OCI-LY7 (cell line): ENCODE results near the gene MAP3K2. TPM values are rescaled to one million over a fixed set of nuclear protein-coding genes. Genes with fewer than 3 reads are reported as not detected.

Experiments used
- BruUV-seq: library from RNA; stranded (reverse); fragments of 400-500 nt; replicated peaks from 2 replicates; lab custom pipeline; 2021; lab: Mats Ljungman, UMichigan
- CTCF ChIA-PET: fragments of 300-600 bp; sonication (Branson Sonifier 250); formaldehyde crosslinking; loops from one replicate; lab custom pipeline; 2022; ENCODE audit warnings: antibody characterized with exemption; ENCODE audit not compliant: unreplicated experiment; lab: Charles Lee
- POLR2A ChIA-PET: fragments of 300-600 bp; sonication (Branson Sonifier 250); formaldehyde crosslinking; loops from one replicate; lab custom pipeline; 2022; ENCODE audit warnings: antibody characterized with exemption; lab: Charles Lee
- DNase-seq: peaks from one replicate; pipeline ENCODE4 v3.0.0-alpha.2; 2015; ENCODE audit warnings: low spot score
- H2AFZ ChIP-seq: fragments of 200-600 bp; sonication (generic), shearing (Covaris generic); 2 replicates; pipeline ENCODE4 v1.6.1; 2014; ENCODE audit warnings: mild to moderate bottlenecking, antibody characterized with exemption, low read length, moderate library complexity
- H3K27ac ChIP-seq: fragments of 200-600 bp; sonication (generic); 2 replicates; pipeline ENCODE4 v1.5.1; 2014; ENCODE audit warnings: mixed run types, low read depth, mild to moderate bottlenecking, moderate library complexity, low read length, inconsistent platforms; ENCODE audit not compliant: poor library complexity, severe bottlenecking
- H3K36me3 ChIP-seq: fragments of 200-600 bp; sonication (generic); 2 replicates; pipeline ENCODE4 v1.6.1; 2014; ENCODE audit warnings: mild to moderate bottlenecking, antibody characterized with exemption, low read length, moderate library complexity, mixed read lengths; ENCODE audit not compliant: insufficient read depth
- H3K4me1 ChIP-seq: fragments of 200-600 bp; sonication (generic); 2 replicates; pipeline ENCODE4 v1.5.1; 2014; ENCODE audit warnings: mild to moderate bottlenecking, low read length; ENCODE audit not compliant: insufficient read depth, poor library complexity, severe bottlenecking
- H3K4me2 ChIP-seq: fragments of 200-600 bp; sonication (generic); 2 replicates; pipeline ENCODE4 v1.6.1; 2014; ENCODE audit warnings: mild to moderate bottlenecking, low read length
- H3K4me3 ChIP-seq: fragments of 200-600 bp; sonication (generic); 2 replicates; pipeline ENCODE4 v1.5.1; 2014; ENCODE audit warnings: mild to moderate bottlenecking, low read depth, low read length; ENCODE audit not compliant: poor library complexity, severe bottlenecking
- H3K79me2 ChIP-seq: fragments of 200-600 bp; sonication (generic); 2 replicates; pipeline ENCODE4 v1.6.1; 2016; ENCODE audit warnings: low read depth, mild to moderate bottlenecking, low read length, moderate library complexity, mixed read lengths; ENCODE audit not compliant: insufficient read depth
- H3K9me2 ChIP-seq: fragments of 200-600 bp; sonication (generic); 2 replicates; pipeline ENCODE4 v1.6.1; 2016; ENCODE audit warnings: mild to moderate bottlenecking, low read length, mixed read lengths; ENCODE audit not compliant: insufficient read depth
- H3K9me3 ChIP-seq: fragments of 200-600 bp; sonication (generic); 2 replicates; pipeline ENCODE4 v1.6.1; 2014; ENCODE audit warnings: mild to moderate bottlenecking, mixed run types, low read length, mixed read lengths
- H4K20me1 ChIP-seq: fragments of 200-600 bp; sonication (generic); 2 replicates; pipeline ENCODE4 v1.6.1; 2014; ENCODE audit warnings: mild to moderate bottlenecking, antibody characterized with exemption, low read length, moderate library complexity, mixed read lengths; ENCODE audit not compliant: insufficient read depth
- CTCF ChIP-seq: fragments of 200-600 bp; sonication (generic); conservative IDR thresholded peaks from 2 replicates; pipeline ENCODE4 v1.5.1; 2014; ENCODE audit warnings: mild to moderate bottlenecking, antibody characterized with exemption, low read length, moderate library complexity, mixed read lengths
- EZH2phosphoT487 ChIP-seq: fragments of 200-600 bp; sonication (generic); IDR thresholded peaks from 2 replicates; pipeline ENCODE4 v1.6.1; 2018; ENCODE audit warnings: low read depth, borderline replicate concordance, mild to moderate bottlenecking, mixed run types, antibody characterized with exemption, low read length, moderate library complexity, mixed read lengths
- intact Hi-C: fragments of 100-400 bp; cut with micrococcal nuclease; formaldehyde crosslinking; loops from one replicate; pipeline ENCODE4 v1.10.0; 2022; ENCODE audit not compliant: unreplicated experiment
- total RNA-seq, 2 experiments: library from RNA; depleted of rRNA in 1 of 2; stranded (reverse); fragments of >200 nt in 1 of 2; shearing (Covaris generic) in 1 of 2; gene quantifications; 2 replicates each; pipeline ENCODE4 v1.2.3, GENCODE V29; 2014 to 2022

Gene MAP3K2
- total RNA-seq, 2 experiments from 2014 or later, result 33.2 to 52.5 TPM

- no peak for DNase-seq
- TF ChIP-seq CTCF (no peak), EZH2phosphoT487 (no peak)
- ChIA-PET CTCF (no interaction called here), POLR2A (no interaction called here)
- no peak overlapping the region for H2AFZ ChIP-seq
- H4K20me1 ChIP-seq, result peaks cover 13% of the 10 kb centered on the region; the same call in 1 of the 2 replicates
- H3K36me3 ChIP-seq, result peaks cover 15% of the 10 kb centered on the region
- intact Hi-C loops, result no loop called here
- H3K9me3 ChIP-seq, result peaks cover 5% of the 10 kb centered on the region; the same call in 1 of the 2 replicates
- BruUV-seq, result no TSS peak
- no peak overlapping the region for H3K4me3 ChIP-seq
- no peaks in the 10 kb centered on the region for H3K9me2 ChIP-seq
- H3K4me2 ChIP-seq, result no peak overlapping the region
- H3K4me1 ChIP-seq, result peaks cover 29% of the 10 kb centered on the region
- peaks cover 78% of the 10 kb centered on the region for H3K79me2 ChIP-seq
- no peak overlapping the region for H3K27ac ChIP-seq
These were observed 36.2 kb downstream of the MAP3K2 start for GRCh38 chr2:127351603-127352002.

GRCh38 chr2:127348426-127349000 is 39.3 kb downstream of the MAP3K2 start:
- Histone ChIP-seq H2AFZ (no peak overlapping the region), H3K9me3 (no peaks in the 10 kb centered on the region), H3K4me3 (no peak overlapping the region), H3K36me3 (no peaks in the 10 kb centered on the region; the same call in 1 of the 2 replicates), H4K20me1 (0 out of 2 replicates have a peak, but pooled peaks cover 22% of the 10 kb centered on the region), H3K4me1 (peaks cover 51% of the 10 kb centered on the region), H3K4me2 (peak overlapping the region; percentile 57), H3K27ac (no peak overlapping the region), H3K9me2 (no peaks in the 10 kb centered on the region), H3K79me2 (peaks cover 82% of the 10 kb centered on the region)
- no peak for TF ChIP-seq CTCF
- TF ChIP-seq EZH2phosphoT487, result no peak
- intact Hi-C loops, result no loop called here
- BruUV-seq, result no TSS peak
- peak; percentile 22 for DNase-seq
- ChIA-PET CTCF (no interaction called here), POLR2A (interaction anchor here (1.1 kb wide), 1 partner anchor 41 kb away, joined by 5 read pairs; no protein-coding TSS in a partner anchor)

GRCh38 chr2:127347734-127348392 is 39.9 kb downstream of the MAP3K2 start:
- POLR2A ChIA-PET, result interaction anchor here (1.1 kb wide), 1 partner anchor 41 kb away, joined by 5 read pairs; no protein-coding TSS in a partner anchor
- Histone ChIP-seq H4K20me1 (0 out of 2 replicates have a peak, but pooled peaks cover 22% of the 10 kb centered on the region), H3K9me3 (no peaks in the 10 kb centered on the region), H2AFZ (no peak overlapping the region), H3K4me1 (peaks cover 51% of the 10 kb centered on the region), H3K9me2 (no peaks in the 10 kb centered on the region), H3K79me2 (peaks cover 89% of the 10 kb centered on the region), H3K4me2 (no peak overlapping the region), H3K4me3 (no peak overlapping the region), H3K27ac (no peak overlapping the region), H3K36me3 (no peaks in the 10 kb centered on the region; the same call in 1 of the 2 replicates)
- no peak for TF ChIP-seq CTCF
- TF ChIP-seq EZH2phosphoT487, result no peak
- intact Hi-C loops, result no loop called here
- DNase-seq, result peak; percentile 23
- CTCF ChIA-PET, result no interaction called here
- no TSS peak for BruUV-seq
